Breast epithelium (tissue), 4 donors: Measurements from ENCODE around the gene RASSF1. TPM values are rescaled to one million over a fixed set of nuclear protein-coding genes. Genes with fewer than 3 reads are reported as not detected.

Source experiments
- DNase-seq, 2 donors: peaks; one replicate each; pipeline ENCODE4 v3.0.0-alpha.2; 2019; ENCODE audit warnings: low spot score in 2 of 2
- H3K27ac ChIP-seq, 2 donors: fragments of 200-600 bp; sonication (generic) in 1 of 2; one replicate each; pipeline ENCODE4 v1.5.1; 2016 to 2019; ENCODE audit warnings: mild to moderate bottlenecking in 1 of 2
- H3K27me3 ChIP-seq, 2 donors: fragments of 200-600 bp; sonication (generic) in 1 of 2; one replicate each; pipeline versions ENCODE4 v1.5.1 to v1.6.0; 2017 to 2019; ENCODE audit warnings: control low read depth in 1 of 2, mild to moderate bottlenecking in 1 of 2
- H3K36me3 ChIP-seq: fragments of 200-600 bp; one replicate; pipeline ENCODE4 v1.5.1; 2019
- H3K4me1 ChIP-seq, 2 donors: fragments of 200-600 bp; sonication (generic); one replicate each; pipeline ENCODE4 v1.5.1; 2016 to 2019; ENCODE audit warnings: control low read depth in 1 of 2
- H3K4me3 ChIP-seq, 3 donors: fragments of 200-600 bp; sonication (generic); 1 replicate in 2 of 3; 2 replicates in 1 of 3; pipeline ENCODE4 v1.5.1; 2016 to 2019; ENCODE audit warnings: mild to moderate bottlenecking in 3 of 3, moderate library complexity in 2 of 3
- H3K9me3 ChIP-seq, 2 donors: fragments of 200-600 bp; sonication (generic) in 1 of 2; one replicate each; pipeline ENCODE4 v1.5.1; 2016 to 2019; ENCODE audit warnings: control low read depth in 1 of 2
- CTCF ChIP-seq, 3 donors: fragments of 450-650 bp; IDR thresholded peaks; one replicate each; pipeline ENCODE4 v1.5.1; 2016 to 2017; ENCODE audit warnings: antibody characterized with exemption in 3 of 3, mild to moderate bottlenecking in 3 of 3, moderate library complexity in 3 of 3
- POLR2A ChIP-seq: fragments of 450-650 bp; IDR thresholded peaks from one replicate; pipeline ENCODE4 v1.6.1; 2016; ENCODE audit warnings: antibody characterized with exemption, mild to moderate bottlenecking, moderate library complexity
- POLR2AphosphoS5 ChIP-seq, 3 donors: sonication (generic); formaldehyde crosslinking; IDR thresholded peaks; one replicate each; pipeline ENCODE4 v1.6.1; 2017; ENCODE audit warnings: antibody characterized with exemption in 3 of 3
- intact Hi-C: fragments of 100-400 bp; cut with DNase I; formaldehyde crosslinking; loops from one replicate; pipeline ENCODE4 v1.15.1; 2023; ENCODE audit warnings: low total_unique reads
- total RNA-seq, 3 donors: library from RNA; depleted of rRNA; stranded (reverse); fragments of >200 nt; gene quantifications; one replicate each; pipeline ENCODE4 v1.1.0, GENCODE V29; 2016

Gene RASSF1
- total RNA-seq, 3 donors from 2014 or later: 42.7 to 63.6 (median 49.8) TPM

- Histone ChIP-seq H3K27ac (peak overlapping the region; percentile 96 to 99), H3K36me3 (no peaks in the 10 kb centered on the region), H3K4me3 (peak overlapping the region in 2 of 3 donors; percentile 14 to 65), H3K4me1 (peaks cover 18 to 23% of the 10 kb centered on the region in 2 donors), H3K27me3 (no peaks in the 10 kb centered on the region), H3K9me3 (no peaks in the 10 kb centered on the region)
- DNase-seq: no peak
- intact Hi-C loops: no loop called here
- TF ChIP-seq POLR2AphosphoS5 (IDR thresholded peaks at IDR 0.05): no peak
Measured at GRCh38 chr3:50338965-50339364, 1.7 kb downstream of the RASSF1 start.

GRCh38 chr3:50337175-50337861, 3.3 kb downstream of the RASSF1 start:
- peak; percentile 99 to 100 for DNase-seq
- Histone ChIP-seq H3K4me3 (peak overlapping the region; percentile 65 to 84 (median 68)), H3K4me1 (peaks cover 19 to 23% of the 10 kb centered on the region in 2 donors), H3K27ac (peak overlapping the region; percentile 96 to 99), H3K9me3 (no peaks in the 10 kb centered on the region), H3K36me3 (no peaks in the 10 kb centered on the region), H3K27me3 (no peaks in the 10 kb centered on the region)
- TF ChIP-seq POLR2A (peak; percentile 57), CTCF (IDR thresholded peaks at IDR 0.05) (peak in 1 of 3 donors; percentile 31), POLR2AphosphoS5 (IDR thresholded peaks at IDR 0.05) (peak; percentile 93 to 95 (median 94))
- intact Hi-C loops: no loop called here

GRCh38 chr3:50336452-50337174, 4.0 kb downstream of the RASSF1 start:
- peaks cover 1% of the 10 kb centered on the region for H3K36me3 ChIP-seq
- H3K27ac ChIP-seq: peak overlapping the region; percentile 96 to 99
- peaks cover 19 to 23% of the 10 kb centered on the region in 2 donors for H3K4me1 ChIP-seq
- H3K4me3 ChIP-seq: peak overlapping the region; percentile 65 to 84 (median 68)
- no peak for DNase-seq
- TF ChIP-seq CTCF (IDR thresholded peaks at IDR 0.05) (peak in 1 of 3 donors; percentile 24), POLR2A (no peak), POLR2AphosphoS5 (IDR thresholded peaks at IDR 0.05) (peak in 1 of 3 donors; percentile 7)
- H3K9me3 ChIP-seq: no peaks in the 10 kb centered on the region
- no peaks in the 10 kb centered on the region for H3K27me3 ChIP-seq
- intact Hi-C loops: no loop called here

GRCh38 chr3:50334339-50335075, 6.1 kb downstream of the RASSF1 start:
- Histone ChIP-seq H3K27ac (peak overlapping the region; percentile 84 to 96), H3K9me3 (no peaks in the 10 kb centered on the region), H3K27me3 (no peaks in the 10 kb centered on the region), H3K4me1 (peaks cover 9 to 19% of the 10 kb centered on the region in 2 donors), H3K4me3 (peak overlapping the region in 1 of 3 donors; percentile 45), H3K36me3 (peaks cover 8% of the 10 kb centered on the region)
- intact Hi-C loops: no loop called here
- DNase-seq: no peak
- TF ChIP-seq CTCF (IDR thresholded peaks at IDR 0.05) (no peak), POLR2A (no peak), POLR2AphosphoS5 (IDR thresholded peaks at IDR 0.05) (no peak)

- Histone ChIP-seq H3K4me1 (peaks cover 9 to 19% of the 10 kb centered on the region in 2 donors), H3K9me3 (no peaks in the 10 kb centered on the region), H3K27ac (peak overlapping the region; percentile 84 to 96), H3K27me3 (no peaks in the 10 kb centered on the region), H3K36me3 (peaks cover 8% of the 10 kb centered on the region), H3K4me3 (peak overlapping the region in 1 of 3 donors; percentile 45)
- TF ChIP-seq POLR2AphosphoS5 (IDR thresholded peaks at IDR 0.05): peak in 1 of 3 donors; percentile 56
- no peak for TF ChIP-seq CTCF (IDR thresholded peaks at IDR 0.05)
- no peak for TF ChIP-seq POLR2A
- intact Hi-C loops: no loop called here
- DNase-seq: no peak
Measured at GRCh38 chr3:50333744-50334328, 6.8 kb downstream of the RASSF1 start.
